ENCODE data around the gene FCHSD1. TPM values are rescaled to one million over a fixed set of nuclear protein-coding genes. Genes with fewer than 3 reads are reported as not detected.
A peak's percentile ranks its signal among the peaks of the same experiment; 100 is the strongest.

The FCHSD1 gene
- total RNA-seq, 1 experiment from 2014 or later: 22.7 TPM

GRCh38 chr5:141647242-141647641 is 4.0 kb downstream of the FCHSD1 start:
- H3K4me3 ChIP-seq (ENCODE audit: low read length): no peak overlapping the region
- TF ChIP-seq EZH2 (IDR thresholded peaks at IDR 0.05; ENCODE audit: low read length, unreplicated experiment) (no peak), EZH2phosphoT487 (IDR thresholded peaks at IDR 0.05; ENCODE audit: borderline replicate concordance, low read length) (no peak), CTCF (conservative IDR thresholded peaks at IDR 0.05; ENCODE audit: low read depth, low read length) (no peak)
- H3K4me1 ChIP-seq (ENCODE audit: insufficient read depth, low read length): peaks cover 10% of the 10 kb centered on the region
- no peaks in the 10 kb centered on the region for H3K79me2 ChIP-seq (ENCODE audit: low read length)
- BruUV-seq (replicated peaks): no TSS peak
- H3K9me3 ChIP-seq (ENCODE audit: low read length): no peaks in the 10 kb centered on the region
- no peak for DNase-seq
- no peaks in the 10 kb centered on the region for H3K27me3 ChIP-seq (ENCODE audit: low read length)
- no peaks in the 10 kb centered on the region for H3F3A ChIP-seq (ENCODE audit: low read length, unreplicated experiment)
- no peaks in the 10 kb centered on the region for H3K9me2 ChIP-seq (replicated peaks; ENCODE audit: low read length)
- no peak overlapping the region for H2AFZ ChIP-seq (ENCODE audit: low read length)
- no peak for ATAC-seq
- H3K4me2 ChIP-seq (ENCODE audit: low read length): no peak overlapping the region
- no peaks in the 10 kb centered on the region for H4K20me1 ChIP-seq (ENCODE audit: low read length)
- H3K36me3 ChIP-seq (ENCODE audit: low read depth, low read length): no peaks in the 10 kb centered on the region
- intact Hi-C loops (cut with micrococcal nuclease): no loop called here
- ChIA-PET POLR2A (ENCODE audit: unreplicated experiment) (no interaction called here), CTCF (interaction anchor here (0.8 kb wide), 1 partner anchor 55 kb away, joined by 5 read pairs; no protein-coding TSS in a partner anchor)
- no peak overlapping the region for H3K27ac ChIP-seq (ENCODE audit: low read length)
- H3K9ac ChIP-seq (ENCODE audit: low read length): no peak overlapping the region

GRCh38 chr5:141646026-141646425 is 5.2 kb downstream of the FCHSD1 start:
- DNase-seq: no peak
- Histone ChIP-seq H3K27ac (ENCODE audit: low read length) (no peak overlapping the region), H3K4me2 (ENCODE audit: low read length) (no peak overlapping the region), H3K4me3 (ENCODE audit: low read length) (no peak overlapping the region), H3F3A (ENCODE audit: low read length, unreplicated experiment) (no peaks in the 10 kb centered on the region), H2AFZ (ENCODE audit: low read length) (no peak overlapping the region), H3K9me3 (ENCODE audit: low read length) (no peaks in the 10 kb centered on the region), H3K27me3 (ENCODE audit: low read length) (no peaks in the 10 kb centered on the region), H4K20me1 (ENCODE audit: low read length) (0 out of 2 replicates have a peak, but pooled peaks cover 5% of the 10 kb centered on the region), H3K4me1 (ENCODE audit: insufficient read depth, low read length) (peaks cover 16% of the 10 kb centered on the region), H3K9ac (ENCODE audit: low read length) (no peak overlapping the region), H3K36me3 (ENCODE audit: low read depth, low read length) (no peaks in the 10 kb centered on the region), H3K9me2 (replicated peaks; ENCODE audit: low read length) (no peaks in the 10 kb centered on the region), H3K79me2 (ENCODE audit: low read length) (no peaks in the 10 kb centered on the region)
- no peak for TF ChIP-seq EZH2 (IDR thresholded peaks at IDR 0.05; ENCODE audit: low read length, unreplicated experiment)
- TF ChIP-seq EZH2phosphoT487 (IDR thresholded peaks at IDR 0.05; ENCODE audit: borderline replicate concordance, low read length): no peak
- no peak for TF ChIP-seq CTCF (conservative IDR thresholded peaks at IDR 0.05; ENCODE audit: low read depth, low read length)
- ChIA-PET POLR2A (ENCODE audit: unreplicated experiment) (no interaction called here), CTCF (no interaction called here)
- intact Hi-C loops (cut with micrococcal nuclease): no loop called here
- BruUV-seq (replicated peaks): no TSS peak
- no peak for ATAC-seq

- no peak for TF ChIP-seq EZH2 (IDR thresholded peaks at IDR 0.05; ENCODE audit: low read length, unreplicated experiment)
- TF ChIP-seq EZH2phosphoT487 (IDR thresholded peaks at IDR 0.05; ENCODE audit: borderline replicate concordance, low read length): no peak
- TF ChIP-seq CTCF (conservative IDR thresholded peaks at IDR 0.05; ENCODE audit: low read depth, low read length): peak; percentile 62
- Histone ChIP-seq H3K9me3 (ENCODE audit: low read length) (no peaks in the 10 kb centered on the region), H3K4me1 (ENCODE audit: insufficient read depth, low read length) (peaks cover 31% of the 10 kb centered on the region), H3K4me2 (ENCODE audit: low read length) (no peak overlapping the region; the same call in 1 of the 2 replicates), H3K27ac (ENCODE audit: low read length) (peak overlapping the region; percentile 5; the same call in 1 of the 2 replicates), H3K36me3 (ENCODE audit: low read depth, low read length) (no peaks in the 10 kb centered on the region), H3K27me3 (ENCODE audit: low read length) (no peaks in the 10 kb centered on the region), H4K20me1 (ENCODE audit: low read length) (0 out of 2 replicates have a peak, but pooled peaks cover 5% of the 10 kb centered on the region), H3F3A (ENCODE audit: low read length, unreplicated experiment) (no peaks in the 10 kb centered on the region), H3K9ac (ENCODE audit: low read length) (no peak overlapping the region), H3K79me2 (ENCODE audit: low read length) (no peaks in the 10 kb centered on the region), H3K9me2 (replicated peaks; ENCODE audit: low read length) (no peaks in the 10 kb centered on the region), H2AFZ (ENCODE audit: low read length) (no peak overlapping the region), H3K4me3 (ENCODE audit: low read length) (no peak overlapping the region)
- POLR2A ChIA-PET (ENCODE audit: unreplicated experiment): interaction anchor here (0.7 kb wide), 1 partner anchor 38 kb away, joined by 3 read pairs; no protein-coding TSS in a partner anchor
- intact Hi-C loops (cut with micrococcal nuclease): loop anchor here (1.0 kb wide), 1 partner anchor 49 kb away; no protein-coding TSS in a partner anchor
- CTCF ChIA-PET: interaction anchor here (0.5 kb wide), 1 partner anchor 248 kb away, joined by 3 read pairs; no protein-coding TSS in a partner anchor
- no TSS peak for BruUV-seq (replicated peaks)
- peak; percentile 93 for DNase-seq
- ATAC-seq: peak; percentile 79
These were observed 9.5 kb downstream of the FCHSD1 start for GRCh38 chr5:141641634-141642267.

Measured in PC-3 (cell line).